Measurements from ENCODE around the gene RALGPS1.

RALGPS1 gene

DNA sequence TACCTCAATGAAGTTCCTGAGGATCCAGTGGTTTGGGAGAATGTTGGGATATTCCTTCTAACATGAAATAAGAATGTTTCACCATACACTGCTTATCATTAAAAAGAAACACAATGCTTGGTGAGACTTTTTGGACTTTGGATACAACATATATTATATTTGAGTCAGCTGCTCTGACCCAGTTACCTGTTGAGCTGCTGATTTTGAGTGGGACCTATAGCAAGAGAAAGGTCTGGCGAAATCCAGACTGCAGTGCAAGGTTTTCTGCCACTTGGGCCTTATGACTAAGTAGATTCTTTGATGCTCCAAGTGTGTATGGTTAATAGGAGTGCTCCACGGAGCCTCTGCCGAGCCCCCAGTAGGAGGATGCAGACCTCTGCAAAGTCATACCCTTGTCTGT is 10.0 kb upstream of the RALGPS1 start:
- Histone ChIP-seq H3K4me1 (ENCODE audit: control insufficient read depth in 1 of 2, insufficient read depth in 1 of 2, low read depth in 1 of 2, low read length in 1 of 2) (no peaks in the 10 kb centered on the region), H3K36me3 (no peaks in the 10 kb centered on the region), H3K4me3 (ENCODE audit: low read depth in 1 of 2, low read length in 1 of 2) (no peak overlapping the region), H3K27ac (no peak overlapping the region), H3K9me3 (no peaks in the 10 kb centered on the region), H3K27me3 (peaks cover 28% of the 10 kb centered on the region)
- TF ChIP-seq, protein P1, sequence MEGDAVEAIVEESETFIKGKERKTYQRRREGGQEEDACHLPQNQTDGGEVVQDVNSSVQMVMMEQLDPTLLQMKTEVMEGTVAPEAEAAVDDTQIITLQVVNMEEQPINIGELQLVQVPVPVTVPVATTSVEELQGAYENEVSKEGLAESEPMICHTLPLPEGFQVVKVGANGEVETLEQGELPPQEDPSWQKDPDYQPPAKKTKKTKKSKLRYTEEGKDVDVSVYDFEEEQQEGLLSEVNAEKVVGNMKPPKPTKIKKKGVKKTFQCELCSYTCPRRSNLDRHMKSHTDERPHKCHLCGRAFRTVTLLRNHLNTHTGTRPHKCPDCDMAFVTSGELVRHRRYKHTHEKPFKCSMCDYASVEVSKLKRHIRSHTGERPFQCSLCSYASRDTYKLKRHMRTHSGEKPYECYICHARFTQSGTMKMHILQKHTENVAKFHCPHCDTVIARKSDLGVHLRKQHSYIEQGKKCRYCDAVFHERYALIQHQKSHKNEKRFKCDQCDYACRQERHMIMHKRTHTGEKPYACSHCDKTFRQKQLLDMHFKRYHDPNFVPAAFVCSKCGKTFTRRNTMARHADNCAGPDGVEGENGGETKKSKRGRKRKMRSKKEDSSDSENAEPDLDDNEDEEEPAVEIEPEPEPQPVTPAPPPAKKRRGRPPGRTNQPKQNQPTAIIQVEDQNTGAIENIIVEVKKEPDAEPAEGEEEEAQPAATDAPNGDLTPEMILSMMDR (IDR thresholded peaks at IDR 0.05), result no peak

DNA sequence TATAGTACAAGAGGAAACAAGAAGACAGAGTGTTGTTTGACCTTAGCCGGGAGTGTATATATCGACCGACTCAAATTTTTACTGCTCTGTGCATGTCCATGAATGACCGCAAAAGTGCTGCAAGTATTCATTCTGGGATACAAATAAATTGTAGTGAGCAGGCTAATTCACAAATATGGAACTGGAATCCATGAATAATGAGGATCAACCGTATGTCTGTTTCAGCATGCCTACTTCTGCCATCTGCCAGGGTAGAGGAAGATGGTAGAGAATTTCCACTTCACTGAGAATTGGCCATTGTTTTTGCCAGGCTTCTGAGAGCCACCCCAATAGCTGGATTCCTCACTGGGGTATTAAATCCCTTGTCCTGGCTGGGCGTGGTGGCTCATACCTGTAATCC is 8.5 kb upstream of the RALGPS1 start:
- H3K27me3 ChIP-seq, result peaks cover 34% of the 10 kb centered on the region
- TF ChIP-seq, protein P1 (IDR thresholded peaks at IDR 0.05), result no peak
- H3K9me3 ChIP-seq, result no peaks in the 10 kb centered on the region
- no peak overlapping the region for H3K27ac ChIP-seq
- H3K36me3 ChIP-seq, result no peaks in the 10 kb centered on the region
- H3K4me1 ChIP-seq (ENCODE audit: control insufficient read depth in 1 of 2, insufficient read depth in 1 of 2, low read depth in 1 of 2, low read length in 1 of 2), result no peaks in the 10 kb centered on the region
- no peak overlapping the region for H3K4me3 ChIP-seq (ENCODE audit: low read depth in 1 of 2, low read length in 1 of 2)

DNA sequence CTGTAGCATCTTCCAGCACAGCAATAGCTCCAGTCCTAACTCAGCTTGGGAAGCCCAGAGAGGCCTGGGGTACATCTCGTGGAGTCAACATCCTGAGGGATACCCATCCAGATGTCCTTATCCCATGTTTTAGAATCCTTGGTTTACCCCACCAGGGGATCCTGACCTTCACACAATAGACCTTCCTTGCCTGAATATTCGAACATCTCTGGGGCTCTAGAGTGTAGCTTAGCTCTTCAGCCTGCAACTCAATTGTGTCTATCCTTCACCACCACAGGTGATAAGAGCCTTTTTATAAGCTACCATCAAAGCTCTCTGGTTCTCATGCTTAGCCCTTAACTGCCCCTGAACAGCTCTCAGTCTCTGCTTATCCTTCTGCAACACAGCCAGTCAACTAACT is 7.5 kb upstream of the RALGPS1 start:
- no peak overlapping the region for H3K27ac ChIP-seq
- no peak overlapping the region for H3K4me3 ChIP-seq (ENCODE audit: low read depth in 1 of 2, low read length in 1 of 2)
- TF ChIP-seq, protein P1 (IDR thresholded peaks at IDR 0.05), result no peak

DNA sequence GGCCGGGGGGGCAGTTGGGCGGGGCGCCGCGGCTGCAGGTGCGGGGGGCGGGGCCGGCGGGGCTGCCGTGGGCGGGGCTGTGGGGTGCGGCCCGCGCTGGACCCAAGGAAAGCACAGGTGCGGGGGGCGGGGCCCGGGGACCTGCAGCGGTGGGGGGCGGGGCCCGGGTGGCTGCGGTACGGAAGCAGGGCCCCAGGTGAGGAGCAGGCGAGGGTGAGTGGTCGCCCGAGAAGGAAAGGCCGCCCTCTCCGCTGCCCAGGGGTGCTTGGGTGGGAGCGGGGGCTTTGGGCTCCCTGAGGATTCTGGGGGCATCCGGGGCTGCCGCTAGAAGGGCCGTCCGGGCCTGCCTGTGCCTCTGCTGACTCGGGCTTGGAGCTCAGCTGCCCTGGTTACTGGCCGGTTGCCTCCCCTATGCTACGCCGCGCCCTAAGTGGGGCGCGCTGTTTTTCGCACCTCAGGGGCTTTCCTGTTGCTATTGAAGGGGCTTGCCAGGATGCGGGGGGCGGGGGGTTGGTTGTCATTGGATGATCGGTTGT is 767 bp downstream of the RALGPS1 start:
- peak overlapping the region; percentile 87 for H3K27ac ChIP-seq
- peaks cover 10 to 13% of the 10 kb centered on the region in 2 experiments for H3K4me1 ChIP-seq (ENCODE audit: control insufficient read depth in 1 of 2, insufficient read depth in 1 of 2, low read depth in 1 of 2, low read length in 1 of 2)
- H3K27me3 ChIP-seq, result peaks cover 46% of the 10 kb centered on the region
- H3K9me3 ChIP-seq, result no peaks in the 10 kb centered on the region
- H3K36me3 ChIP-seq, result no peaks in the 10 kb centered on the region
- TF ChIP-seq, protein P1 (IDR thresholded peaks at IDR 0.05), result no peak
- peak overlapping the region; percentile 52 for H3K4me3 ChIP-seq (ENCODE audit: low read depth in 1 of 2, low read length in 1 of 2)

More for the DNA sequence above, 7.5 kb upstream of the RALGPS1 start:
- no peaks in the 10 kb centered on the region for H3K36me3 ChIP-seq
- no peaks in the 10 kb centered on the region for H3K9me3 ChIP-seq
- peaks cover 43% of the 10 kb centered on the region for H3K27me3 ChIP-seq
- H3K4me1 ChIP-seq (ENCODE audit: control insufficient read depth in 1 of 2, insufficient read depth in 1 of 2, low read depth in 1 of 2, low read length in 1 of 2), result no peaks in the 10 kb centered on the region

DNA sequence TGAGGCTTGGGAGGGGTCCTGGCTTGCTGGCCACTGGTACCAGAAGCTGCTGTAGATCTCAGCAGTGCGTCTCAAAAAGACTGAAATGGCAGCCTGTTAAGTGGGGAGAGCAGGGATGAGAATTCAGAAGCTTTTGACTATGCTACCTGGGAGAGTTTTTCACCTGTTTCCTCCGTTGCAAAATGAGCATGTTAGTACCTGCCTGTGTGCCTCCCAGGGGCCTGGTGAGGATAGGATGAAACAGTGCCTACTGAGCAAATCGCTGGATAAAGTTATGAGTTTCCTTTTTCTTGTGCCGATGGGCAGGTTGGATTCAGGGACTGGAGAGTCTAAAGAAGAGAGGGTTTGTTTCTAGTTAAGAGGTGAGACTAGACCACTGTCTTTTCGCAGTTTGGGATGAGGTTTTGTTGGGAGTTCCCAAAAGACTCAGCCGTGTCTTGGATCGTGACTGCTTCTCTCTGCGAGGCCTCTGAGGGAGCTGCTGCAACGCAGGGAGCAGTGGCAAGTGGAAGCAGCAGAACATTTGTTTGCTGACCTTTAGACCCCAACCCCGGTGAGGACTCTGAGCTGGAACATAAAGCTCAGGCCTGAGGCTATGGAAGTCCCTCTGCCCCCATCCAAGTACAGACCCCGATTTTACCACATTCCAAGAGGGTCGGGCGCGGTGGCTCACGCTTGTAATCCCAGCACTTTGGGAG is 1.4 kb downstream of the RALGPS1 start:
- peak overlapping the region; percentile 87 for H3K27ac ChIP-seq
- peaks cover 10 to 13% of the 10 kb centered on the region in 2 experiments for H3K4me1 ChIP-seq (ENCODE audit: control insufficient read depth in 1 of 2, insufficient read depth in 1 of 2, low read depth in 1 of 2, low read length in 1 of 2)
- no peaks in the 10 kb centered on the region for H3K9me3 ChIP-seq
- peak overlapping the region; percentile 52 for H3K4me3 ChIP-seq (ENCODE audit: low read depth in 1 of 2, low read length in 1 of 2)
- H3K27me3 ChIP-seq, result peaks cover 46% of the 10 kb centered on the region
- TF ChIP-seq, protein P1 (IDR thresholded peaks at IDR 0.05), result no peak
- no peaks in the 10 kb centered on the region for H3K36me3 ChIP-seq
